ENCODE results near the gene CNOT1.

DNA sequence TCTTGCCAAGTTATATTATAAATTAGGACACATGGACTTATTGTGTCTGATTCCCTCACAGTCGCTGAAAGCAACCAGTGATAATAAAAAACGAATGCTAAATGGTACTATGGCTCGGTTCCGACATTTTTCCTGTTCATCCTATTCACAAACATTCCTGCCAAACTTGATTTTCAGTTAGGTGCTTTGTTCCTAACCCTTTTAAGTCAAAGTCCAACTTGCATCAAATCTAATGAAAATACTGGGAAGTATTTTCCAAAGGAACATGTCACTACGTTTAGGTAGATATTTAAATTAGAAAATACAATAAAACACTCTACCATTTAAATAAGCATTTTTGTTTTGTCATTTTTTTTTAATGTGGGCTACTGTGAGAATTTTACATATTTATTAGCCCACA lies 93.3 kb downstream of the CNOT1 start:
- TF ChIP-seq POLR2A (IDR thresholded peaks at IDR 0.05; ENCODE audit: extremely low read depth, insufficient read length) (no peak), CTCF (IDR thresholded peaks at IDR 0.05; ENCODE audit: low read depth, low read length) (no peak), MYC (IDR thresholded peaks at IDR 0.05; ENCODE audit: low read depth, low read length) (no peak)
- TF ChIP-seq, protein P1, sequence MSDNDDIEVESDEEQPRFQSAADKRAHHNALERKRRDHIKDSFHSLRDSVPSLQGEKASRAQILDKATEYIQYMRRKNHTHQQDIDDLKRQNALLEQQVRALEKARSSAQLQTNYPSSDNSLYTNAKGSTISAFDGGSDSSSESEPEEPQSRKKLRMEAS (IDR thresholded peaks at IDR 0.05; ENCODE audit: low read depth, low read length), result no peak

All from NB4 (cell line).